Skeletal muscle tissue (tissue), 4 donors: Measurements from ENCODE around the gene SLC12A3. TPM values are rescaled to one million over a fixed set of nuclear protein-coding genes. Genes with fewer than 3 reads are reported as not detected.
"Not testable (repeated sequence)": the region's sequence is repeated elsewhere in the genome, so short reads cannot be mapped to it uniquely, and the experiment has no call there.

Source experiments
- H3K27ac ChIP-seq: one replicate; pipeline ENCODE4 v1.7.0; 2013; ENCODE audit warnings: mild to moderate bottlenecking, low read depth, low read length, inconsistent platforms
- H3K27me3 ChIP-seq, 3 donors: one replicate each; pipeline ENCODE4 v1.7.0; 2013; ENCODE audit warnings: low read length in 3 of 3; ENCODE audit not compliant: control insufficient read depth in 3 of 3, insufficient read depth in 3 of 3
- H3K36me3 ChIP-seq, 3 donors: one replicate each; pipeline ENCODE4 v1.7.0; 2013; ENCODE audit warnings: low read length in 3 of 3; ENCODE audit not compliant: control insufficient read depth in 3 of 3, insufficient read depth in 3 of 3
- H3K4me1 ChIP-seq, 3 donors: one replicate each; pipeline ENCODE4 v1.7.0; 2013; ENCODE audit warnings: low read length in 3 of 3, mild to moderate bottlenecking in 3 of 3; ENCODE audit not compliant: control insufficient read depth in 3 of 3, insufficient read depth in 3 of 3
- H3K4me3 ChIP-seq, 3 donors: one replicate each; pipeline ENCODE4 v1.7.0; 2013; ENCODE audit warnings: low read length in 3 of 3
- H3K9ac ChIP-seq, 3 donors: one replicate each; pipeline ENCODE4 v1.7.0; 2013; ENCODE audit warnings: low read length in 3 of 3, mild to moderate bottlenecking in 3 of 3, moderate library complexity in 2 of 3, low read depth in 1 of 3
- H3K9me3 ChIP-seq, 3 donors: one replicate each; pipeline ENCODE4 v1.7.0; 2013; ENCODE audit warnings: low read length in 3 of 3; ENCODE audit not compliant: control insufficient read depth in 3 of 3
- total RNA-seq: library from RNA; depleted of rRNA; stranded (reverse); fragments of >200 nt; gene quantifications from one replicate; pipeline ENCODE4 v1.2.3, GENCODE V29; 2014
- donor health status: Osteomylitis.

Gene SLC12A3
- total RNA-seq, 1 donor from 2014 or later, result not detected

GRCh38 chr16:56876048-56876447, 11.0 kb downstream of the SLC12A3 start:
- H3K27ac ChIP-seq, result no peak overlapping the region
- no peaks in the 10 kb centered on the region for H3K36me3 ChIP-seq
- peaks cover 6 to 12% (median 8%) of the 10 kb centered on the region in 3 donors for H3K4me1 ChIP-seq
- H3K9me3 ChIP-seq, result no peaks in the 10 kb centered on the region
- H3K9ac ChIP-seq, result no peak overlapping the region
- H3K27me3 ChIP-seq, result no peaks in the 10 kb centered on the region
- no peak overlapping the region for H3K4me3 ChIP-seq

- no peak overlapping the region for H3K9ac ChIP-seq
- no peaks in the 10 kb centered on the region for H3K9me3 ChIP-seq
- H3K4me3 ChIP-seq, result no peak overlapping the region
- H3K4me1 ChIP-seq, result peaks cover 6 to 12% (median 8%) of the 10 kb centered on the region in 3 donors
- H3K36me3 ChIP-seq, result no peaks in the 10 kb centered on the region
- no peaks in the 10 kb centered on the region for H3K27me3 ChIP-seq
- H3K27ac ChIP-seq, result no peak overlapping the region
These were observed 12.6 kb downstream of the SLC12A3 start for GRCh38 chr16:56877486-56878182.

GRCh38 chr16:56878282-56878854, 13.4 kb downstream of the SLC12A3 start:
- no peak overlapping the region for H3K9ac ChIP-seq
- H3K9me3 ChIP-seq, result no peaks in the 10 kb centered on the region
- H3K4me3 ChIP-seq, result no peak overlapping the region
- H3K27me3 ChIP-seq, result no peaks in the 10 kb centered on the region
- no peak overlapping the region for H3K27ac ChIP-seq
- peaks cover 6 to 12% (median 8%) of the 10 kb centered on the region in 3 donors for H3K4me1 ChIP-seq
- H3K36me3 ChIP-seq, result no peaks in the 10 kb centered on the region

GRCh38 chr16:56879276-56879675, 14.3 kb downstream of the SLC12A3 start:
- Histone ChIP-seq H3K27me3 (no peaks in the 10 kb centered on the region), H3K4me3 (no peak overlapping the region), H3K9me3 (no peaks in the 10 kb centered on the region), H3K36me3 (no peaks in the 10 kb centered on the region), H3K27ac (no peak overlapping the region), H3K4me1 (peaks cover 6 to 11% (median 8%) of the 10 kb centered on the region in 3 donors), H3K9ac (no peak overlapping the region)

- no peak overlapping the region for H3K27ac ChIP-seq
- peaks cover 0 to 2% (median under 1%) of the 10 kb centered on the region in 3 donors for H3K4me1 ChIP-seq
- H3K4me3 ChIP-seq, result no peak overlapping the region
- H3K9ac ChIP-seq, result no peak overlapping the region
- no peaks in the 10 kb centered on the region for H3K9me3 ChIP-seq
- H3K27me3 ChIP-seq, result no peaks in the 10 kb centered on the region
- H3K36me3 ChIP-seq, result no peaks in the 10 kb centered on the region
These were observed 15.2 kb downstream of the SLC12A3 start for GRCh38 chr16:56880176-56880575.

GRCh38 chr16:56880685-56881084, 15.7 kb downstream of the SLC12A3 start:
- H3K27ac ChIP-seq, result no peak overlapping the region
- H3K9ac ChIP-seq, result no peak overlapping the region

GRCh38 chr16:56882077-56882800, 17.2 kb downstream of the SLC12A3 start:
- Histone ChIP-seq H3K9me3 (no peaks in the 10 kb centered on the region), H3K4me3 (no peak overlapping the region), H3K36me3 (no peaks in the 10 kb centered on the region), H3K27me3 (no peaks in the 10 kb centered on the region), H3K4me1 (no peaks in the 10 kb centered on the region), H3K9ac (no peak overlapping the region), H3K27ac (no peak overlapping the region)

More at GRCh38 chr16:56880685-56881084, 15.7 kb downstream of the SLC12A3 start:
- no peaks in the 10 kb centered on the region for H3K9me3 ChIP-seq
- H3K27me3 ChIP-seq, result no peaks in the 10 kb centered on the region
- no peaks in the 10 kb centered on the region for H3K36me3 ChIP-seq
- H3K4me3 ChIP-seq, result no peak overlapping the region
- H3K4me1 ChIP-seq, result no peaks in the 10 kb centered on the region

GRCh38 chr16:56883586-56883985, 18.6 kb downstream of the SLC12A3 start:
- peaks cover 0 to 3% (median 0%) of the 10 kb centered on the region in 3 donors for H3K27me3 ChIP-seq
- no peak overlapping the region for H3K4me3 ChIP-seq
- H3K27ac ChIP-seq, result no peak overlapping the region
- no peaks in the 10 kb centered on the region for H3K36me3 ChIP-seq
- H3K9ac ChIP-seq, result no peak overlapping the region
- no peaks in the 10 kb centered on the region for H3K9me3 ChIP-seq
- no peaks in the 10 kb centered on the region for H3K4me1 ChIP-seq

GRCh38 chr16:56884026-56884582, 19.1 kb downstream of the SLC12A3 start:
- Histone ChIP-seq H3K27me3 (peaks cover 0 to 3% (median 0%) of the 10 kb centered on the region in 3 donors), H3K36me3 (no peaks in the 10 kb centered on the region), H3K27ac (no peak overlapping the region), H3K4me1 (no peaks in the 10 kb centered on the region), H3K9ac (no peak overlapping the region), H3K9me3 (no peaks in the 10 kb centered on the region), H3K4me3 (no peak overlapping the region)

GRCh38 chr16:56884929-56885328, 19.9 kb downstream of the SLC12A3 start:
- not testable (repeated sequence) for H3K27ac ChIP-seq, H3K9ac ChIP-seq, H3K27me3 ChIP-seq, H3K4me3 ChIP-seq, H3K4me1 ChIP-seq, H3K36me3 ChIP-seq, H3K9me3 ChIP-seq
